Panc1 (cell line): Measurements from ENCODE around the gene BCR. TPM values are rescaled to one million over a fixed set of nuclear protein-coding genes. Genes with fewer than 3 reads are reported as not detected.

Source experiments
- ATAC-seq: fragments of 200-7000 bp; cut with Tn5 transposase; 2 replicates; pipeline ENCODE4 v1.9.1; 2020; ENCODE audit warnings: mild to moderate bottlenecking, moderate library complexity
- BruUV-seq: library from RNA; stranded (reverse); fragments of 400-500 nt; replicated peaks from 2 replicates; lab custom pipeline; 2021; lab: Mats Ljungman, UMichigan
- CTCF ChIA-PET: fragments of 300-600 bp; sonication (Branson Sonifier 250); formaldehyde crosslinking; loops from one replicate; lab custom pipeline; 2022; ENCODE audit warnings: antibody characterized with exemption; lab: Charles Lee
- POLR2A ChIA-PET: fragments of 300-600 bp; sonication (Branson Sonifier 250); formaldehyde crosslinking; loops from one replicate; lab custom pipeline; 2022; ENCODE audit warnings: antibody characterized with exemption; lab: Charles Lee
- DNase-seq: peaks from one replicate; pipeline ENCODE4 v3.0.0-alpha.2; 2010; ENCODE audit warnings: low read depth, low spot score
- H3K27ac ChIP-seq: 2 replicates; pipeline ENCODE4 v1.5.1; 2011; ENCODE audit warnings: mild to moderate bottlenecking, low read length, inconsistent platforms
- H3K27me3 ChIP-seq: fragments of 200-500 bp; sonication (Bioruptor generic); 2 replicates; pipeline ENCODE4 v1.6.0; 2014; ENCODE audit warnings: low read length, inconsistent platforms; ENCODE audit not compliant: control insufficient read depth, insufficient read depth
- H3K36me3 ChIP-seq: fragments of 200-500 bp; sonication (Bioruptor generic); 2 replicates; pipeline ENCODE4 v1.5.1; 2014; ENCODE audit warnings: inconsistent platforms, mild to moderate bottlenecking, low read length, moderate library complexity; ENCODE audit not compliant: control insufficient read depth, insufficient read depth
- H3K4me1 ChIP-seq: 2 replicates; pipeline ENCODE4 v1.5.1; 2011; ENCODE audit warnings: inconsistent platforms, mild to moderate bottlenecking, low read length, moderate library complexity; ENCODE audit not compliant: control insufficient read depth, insufficient read depth
- H3K4me3 ChIP-seq, 2 experiments: 2 replicates each; pipeline ENCODE4 v1.5.1; 2011 to 2012; ENCODE audit warnings: low read depth in 2 of 2, low read length in 2 of 2, mild to moderate bottlenecking in 2 of 2, inconsistent platforms in 1 of 2, moderate library complexity in 1 of 2
- H3K9me3 ChIP-seq: fragments of 200-500 bp; sonication (Bioruptor generic); 2 replicates; pipeline ENCODE4 v1.5.1; 2014; ENCODE audit warnings: low read depth, mild to moderate bottlenecking, inconsistent platforms, low read length, moderate library complexity; ENCODE audit not compliant: control insufficient read depth, insufficient read depth
- POLR2AphosphoS5 ChIP-seq: IDR thresholded peaks from 2 replicates; pipeline ENCODE4 v1.6.1; 2012; ENCODE audit warnings: mild to moderate bottlenecking, low read depth, low read length, moderate library complexity
- SIN3A ChIP-seq: IDR thresholded peaks from 2 replicates; pipeline ENCODE4 v1.6.1; 2012; ENCODE audit warnings: low read depth, mild to moderate bottlenecking, low read length, moderate library complexity, borderline replicate concordance; ENCODE audit not compliant: insufficient read depth
- TCF7L2 ChIP-seq: IDR thresholded peaks from 2 replicates; pipeline ENCODE4 v1.6.1; 2011; ENCODE audit warnings: mild to moderate bottlenecking, low read depth, low read length, inconsistent platforms
- in situ Hi-C: cut with HindIII; loops from 2 replicates; pipeline ENCODE4 v1.10.0; 2016; ENCODE audit warnings: low sequenced_read_pairs, low pct_unique_long_range_greater_than_20kb
- intact Hi-C: fragments of 100-400 bp; cut with micrococcal nuclease; formaldehyde crosslinking; loops from one replicate; pipeline ENCODE4 v1.10.0; 2022; ENCODE audit not compliant: unreplicated experiment
- total RNA-seq: library from RNA; stranded (reverse); gene quantifications from one replicate; pipeline ENCODE4 v1.2.1, GENCODE V29; 2021; ENCODE audit not compliant: unreplicated experiment
- TF ChIP-seq, protein P1 (sequence below): fragments of 450-650 bp; IDR thresholded peaks from 2 replicates; pipeline ENCODE4 v1.5.1; 2017; ENCODE audit warnings: mild to moderate bottlenecking
- TF ChIP-seq, protein P2 (sequence below), 2 experiments: IDR thresholded peaks; 2 replicates each; pipeline ENCODE4 v1.6.1; 2011 to 2012; ENCODE audit warnings: low read depth in 2 of 2, control low read depth in 1 of 2, low read length in 1 of 2, mild to moderate bottlenecking in 1 of 2, moderate library complexity in 1 of 2; ENCODE audit not compliant: insufficient read depth in 1 of 2

Gene BCR
- total RNA-seq, 1 experiment from 2014 or later = 32.1 TPM

DNA sequence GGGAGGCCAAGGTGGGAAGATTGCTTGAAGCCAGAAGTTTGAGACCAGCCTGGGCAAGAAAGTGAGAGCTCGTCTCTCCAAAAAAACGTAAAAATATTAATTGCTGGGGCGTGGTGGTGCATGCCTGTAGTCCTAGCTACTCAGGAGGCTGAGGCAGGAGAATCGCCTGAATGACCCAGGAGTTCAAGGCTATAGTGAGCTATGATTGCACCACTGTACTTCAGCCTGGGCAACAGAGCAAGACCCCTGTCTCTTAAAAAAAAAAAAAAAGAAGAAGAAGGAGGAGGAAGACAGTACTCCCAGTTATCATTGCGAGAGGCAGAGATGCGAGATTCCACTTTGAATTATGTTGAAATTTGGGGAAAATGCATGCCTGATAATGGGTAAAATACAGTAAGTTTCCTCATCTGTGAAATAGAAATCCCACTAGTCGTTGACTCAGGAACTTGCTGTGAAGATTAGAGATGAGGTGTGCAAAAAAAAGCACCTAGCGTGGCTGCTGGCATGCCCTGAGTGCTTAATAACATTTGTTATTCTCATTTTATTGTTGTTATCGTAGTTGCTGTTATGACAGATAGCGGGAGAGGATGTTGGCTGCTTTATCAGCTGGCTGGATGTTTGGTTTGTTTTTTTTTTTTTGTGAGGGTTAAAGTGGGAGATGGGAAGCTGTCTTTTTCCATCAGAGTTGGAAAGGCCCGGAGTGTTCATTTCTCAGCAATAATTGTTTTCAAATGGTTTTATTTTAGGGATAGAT lies 33.4 kb downstream of the BCR start:
- no peak overlapping the region for H3K27ac ChIP-seq
- in situ Hi-C loops = no loop called here
- H3K4me3 ChIP-seq = no peak overlapping the region
- ChIA-PET POLR2A (no interaction called here), CTCF (interaction anchor here (0.7 kb wide), 1 partner anchor 68 kb away, joined by 3 read pairs; no protein-coding TSS in a partner anchor)
- intact Hi-C loops = no loop called here
- H3K4me1 ChIP-seq = no peaks in the 10 kb centered on the region; the same call in 1 of the 2 replicates
- DNase-seq = no peak
- no TSS peak for BruUV-seq
- H3K27me3 ChIP-seq = no peaks in the 10 kb centered on the region
- no peaks in the 10 kb centered on the region for H3K36me3 ChIP-seq
- TF ChIP-seq SIN3A (no peak), TCF7L2 (no peak), POLR2AphosphoS5 (no peak)
- TF ChIP-seq, protein P1, sequence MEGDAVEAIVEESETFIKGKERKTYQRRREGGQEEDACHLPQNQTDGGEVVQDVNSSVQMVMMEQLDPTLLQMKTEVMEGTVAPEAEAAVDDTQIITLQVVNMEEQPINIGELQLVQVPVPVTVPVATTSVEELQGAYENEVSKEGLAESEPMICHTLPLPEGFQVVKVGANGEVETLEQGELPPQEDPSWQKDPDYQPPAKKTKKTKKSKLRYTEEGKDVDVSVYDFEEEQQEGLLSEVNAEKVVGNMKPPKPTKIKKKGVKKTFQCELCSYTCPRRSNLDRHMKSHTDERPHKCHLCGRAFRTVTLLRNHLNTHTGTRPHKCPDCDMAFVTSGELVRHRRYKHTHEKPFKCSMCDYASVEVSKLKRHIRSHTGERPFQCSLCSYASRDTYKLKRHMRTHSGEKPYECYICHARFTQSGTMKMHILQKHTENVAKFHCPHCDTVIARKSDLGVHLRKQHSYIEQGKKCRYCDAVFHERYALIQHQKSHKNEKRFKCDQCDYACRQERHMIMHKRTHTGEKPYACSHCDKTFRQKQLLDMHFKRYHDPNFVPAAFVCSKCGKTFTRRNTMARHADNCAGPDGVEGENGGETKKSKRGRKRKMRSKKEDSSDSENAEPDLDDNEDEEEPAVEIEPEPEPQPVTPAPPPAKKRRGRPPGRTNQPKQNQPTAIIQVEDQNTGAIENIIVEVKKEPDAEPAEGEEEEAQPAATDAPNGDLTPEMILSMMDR = no peak
- TF ChIP-seq, protein P2, sequence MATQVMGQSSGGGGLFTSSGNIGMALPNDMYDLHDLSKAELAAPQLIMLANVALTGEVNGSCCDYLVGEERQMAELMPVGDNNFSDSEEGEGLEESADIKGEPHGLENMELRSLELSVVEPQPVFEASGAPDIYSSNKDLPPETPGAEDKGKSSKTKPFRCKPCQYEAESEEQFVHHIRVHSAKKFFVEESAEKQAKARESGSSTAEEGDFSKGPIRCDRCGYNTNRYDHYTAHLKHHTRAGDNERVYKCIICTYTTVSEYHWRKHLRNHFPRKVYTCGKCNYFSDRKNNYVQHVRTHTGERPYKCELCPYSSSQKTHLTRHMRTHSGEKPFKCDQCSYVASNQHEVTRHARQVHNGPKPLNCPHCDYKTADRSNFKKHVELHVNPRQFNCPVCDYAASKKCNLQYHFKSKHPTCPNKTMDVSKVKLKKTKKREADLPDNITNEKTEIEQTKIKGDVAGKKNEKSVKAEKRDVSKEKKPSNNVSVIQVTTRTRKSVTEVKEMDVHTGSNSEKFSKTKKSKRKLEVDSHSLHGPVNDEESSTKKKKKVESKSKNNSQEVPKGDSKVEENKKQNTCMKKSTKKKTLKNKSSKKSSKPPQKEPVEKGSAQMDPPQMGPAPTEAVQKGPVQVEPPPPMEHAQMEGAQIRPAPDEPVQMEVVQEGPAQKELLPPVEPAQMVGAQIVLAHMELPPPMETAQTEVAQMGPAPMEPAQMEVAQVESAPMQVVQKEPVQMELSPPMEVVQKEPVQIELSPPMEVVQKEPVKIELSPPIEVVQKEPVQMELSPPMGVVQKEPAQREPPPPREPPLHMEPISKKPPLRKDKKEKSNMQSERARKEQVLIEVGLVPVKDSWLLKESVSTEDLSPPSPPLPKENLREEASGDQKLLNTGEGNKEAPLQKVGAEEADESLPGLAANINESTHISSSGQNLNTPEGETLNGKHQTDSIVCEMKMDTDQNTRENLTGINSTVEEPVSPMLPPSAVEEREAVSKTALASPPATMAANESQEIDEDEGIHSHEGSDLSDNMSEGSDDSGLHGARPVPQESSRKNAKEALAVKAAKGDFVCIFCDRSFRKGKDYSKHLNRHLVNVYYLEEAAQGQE (IDR thresholded peaks at IDR 0.05; ENCODE audit: insufficient read depth in 1 of 2, low read depth in 2 of 2, low read length in 1 of 2) = no peak
- H3K9me3 ChIP-seq = no peaks in the 10 kb centered on the region
- ATAC-seq = no peak

DNA sequence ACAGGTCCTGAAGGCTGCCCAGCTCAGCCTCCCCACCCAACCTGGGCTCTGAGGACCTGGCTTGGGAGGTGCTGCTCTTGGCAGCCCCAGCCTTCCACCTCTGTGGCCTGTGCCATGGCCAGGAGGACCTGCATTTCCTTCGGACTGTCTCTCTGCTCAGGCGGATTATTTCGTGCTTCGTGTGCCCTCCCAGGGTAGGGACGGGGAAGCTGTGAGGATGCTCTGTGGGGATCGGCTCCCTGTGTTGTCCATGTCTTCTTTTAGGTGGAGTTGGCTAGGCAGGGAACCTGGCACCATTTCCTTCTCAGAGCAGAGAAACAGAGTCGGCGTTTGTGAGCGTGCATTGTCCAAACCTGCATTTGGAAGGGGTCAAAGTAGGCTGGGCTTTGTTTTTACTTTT lies 34.1 kb downstream of the BCR start:
- ATAC-seq (no peak), DNase-seq (no peak)
- ChIA-PET CTCF (no interaction called here), POLR2A (no interaction called here)
- Histone ChIP-seq H3K9me3 (no peaks in the 10 kb centered on the region), H3K4me3 (no peak overlapping the region), H3K27ac (no peak overlapping the region), H3K36me3 (no peaks in the 10 kb centered on the region), H3K27me3 (no peaks in the 10 kb centered on the region), H3K4me1 (no peaks in the 10 kb centered on the region; the same call in 1 of the 2 replicates)
- TF ChIP-seq, protein P1 = no peak
- TF ChIP-seq, protein P2 (IDR thresholded peaks at IDR 0.05; ENCODE audit: insufficient read depth in 1 of 2, low read depth in 2 of 2, low read length in 1 of 2) = no peak
- no peak for TF ChIP-seq TCF7L2
- no peak for TF ChIP-seq SIN3A
- no peak for TF ChIP-seq POLR2AphosphoS5
- in situ Hi-C loops = no loop called here
- intact Hi-C loops = no loop called here
- BruUV-seq = no TSS peak
